ENCODE measurements around the gene FLAD1.

Gene FLAD1

GRCh38 chr1:154941333-154942013 is 41.7 kb upstream of the FLAD1 start:
- FAIRE-seq (no peak), DNase-seq (ENCODE audit: insufficient read length) (no peak)
- TF ChIP-seq POLR2AphosphoS5 (IDR thresholded peaks at IDR 0.05; ENCODE audit: low read depth, low read length) = no peak
- TF ChIP-seq TAF1 (IDR thresholded peaks at IDR 0.05; ENCODE audit: borderline replicate concordance, low read depth, low read length) = no peak
- peak; percentile 46; the same call in 1 of the 2 replicates for TF ChIP-seq POLR2A (IDR thresholded peaks at IDR 0.05; ENCODE audit: low read depth, low read length)

GRCh38 chr1:154943649-154944400 is 39.3 kb upstream of the FLAD1 start:
- TF ChIP-seq TAF1 (IDR thresholded peaks at IDR 0.05; ENCODE audit: borderline replicate concordance, low read depth, low read length) = no peak
- peak; percentile 36; the same call in 1 of the 2 replicates for TF ChIP-seq POLR2A (IDR thresholded peaks at IDR 0.05; ENCODE audit: low read depth, low read length)
- peak; percentile 73 for FAIRE-seq
- no peak for DNase-seq (ENCODE audit: insufficient read length)

GRCh38 chr1:154944401-154945159 is 38.6 kb upstream of the FLAD1 start:
- DNase-seq (ENCODE audit: insufficient read length) (no peak), FAIRE-seq (no peak)

GRCh38 chr1:154945160-154945961 is 37.8 kb upstream of the FLAD1 start:
- no peak for TF ChIP-seq POLR2A (IDR thresholded peaks at IDR 0.05; ENCODE audit: low read depth, low read length)
- no peak for TF ChIP-seq POLR2AphosphoS5 (IDR thresholded peaks at IDR 0.05; ENCODE audit: low read depth, low read length)
- TF ChIP-seq TAF1 (IDR thresholded peaks at IDR 0.05; ENCODE audit: borderline replicate concordance, low read depth, low read length) = no peak
- no peak for DNase-seq (ENCODE audit: insufficient read length)
- FAIRE-seq = no peak

More at GRCh38 chr1:154944401-154945159, 38.6 kb upstream of the FLAD1 start:
- TF ChIP-seq POLR2A (IDR thresholded peaks at IDR 0.05; ENCODE audit: low read depth, low read length) (0 out of 2 replicates have a peak, but pooled peaks have one; percentile 14), POLR2AphosphoS5 (IDR thresholded peaks at IDR 0.05; ENCODE audit: low read depth, low read length) (no peak), TAF1 (IDR thresholded peaks at IDR 0.05; ENCODE audit: borderline replicate concordance, low read depth, low read length) (no peak)

GRCh38 chr1:154945962-154946850 is 36.9 kb upstream of the FLAD1 start:
- DNase-seq (ENCODE audit: insufficient read length) (no peak), FAIRE-seq (no peak)
- TF ChIP-seq POLR2AphosphoS5 (IDR thresholded peaks at IDR 0.05; ENCODE audit: low read depth, low read length) = no peak
- no peak for TF ChIP-seq POLR2A (IDR thresholded peaks at IDR 0.05; ENCODE audit: low read depth, low read length)
- no peak for TF ChIP-seq TAF1 (IDR thresholded peaks at IDR 0.05; ENCODE audit: borderline replicate concordance, low read depth, low read length)

- TF ChIP-seq POLR2A (IDR thresholded peaks at IDR 0.05; ENCODE audit: low read depth, low read length) (no peak), TAF1 (IDR thresholded peaks at IDR 0.05; ENCODE audit: borderline replicate concordance, low read depth, low read length) (no peak), POLR2AphosphoS5 (IDR thresholded peaks at IDR 0.05; ENCODE audit: low read depth, low read length) (no peak)
- FAIRE-seq = no peak
- no peak for DNase-seq (ENCODE audit: insufficient read length)
These were observed 35.1 kb upstream of the FLAD1 start for GRCh38 chr1:154948079-154948478.

GRCh38 chr1:154951901-154952657 is 31.1 kb upstream of the FLAD1 start:
- DNase-seq (ENCODE audit: insufficient read length) (no peak), FAIRE-seq (no peak)
- TF ChIP-seq TAF1 (IDR thresholded peaks at IDR 0.05; ENCODE audit: borderline replicate concordance, low read depth, low read length) (no peak), POLR2AphosphoS5 (IDR thresholded peaks at IDR 0.05; ENCODE audit: low read depth, low read length) (no peak)

- DNase-seq (ENCODE audit: insufficient read length) (no peak), FAIRE-seq (no peak)
- TF ChIP-seq TAF1 (IDR thresholded peaks at IDR 0.05; ENCODE audit: borderline replicate concordance, low read depth, low read length) (no peak), POLR2AphosphoS5 (IDR thresholded peaks at IDR 0.05; ENCODE audit: low read depth, low read length) (no peak), POLR2A (IDR thresholded peaks at IDR 0.05; ENCODE audit: low read depth, low read length) (no peak)
These were observed 30.5 kb upstream of the FLAD1 start for GRCh38 chr1:154952664-154953063.

- TF ChIP-seq POLR2AphosphoS5 (IDR thresholded peaks at IDR 0.05; ENCODE audit: low read depth, low read length) (no peak), TAF1 (IDR thresholded peaks at IDR 0.05; ENCODE audit: borderline replicate concordance, low read depth, low read length) (no peak), POLR2A (IDR thresholded peaks at IDR 0.05; ENCODE audit: low read depth, low read length) (no peak)
- DNase-seq (ENCODE audit: insufficient read length) (no peak), FAIRE-seq (no peak)
These were observed 29.5 kb upstream of the FLAD1 start for GRCh38 chr1:154953611-154954038.
